ENCODE results near the gene MAPK1. TPM values are rescaled to one million over a fixed set of nuclear protein-coding genes. Genes with fewer than 3 reads are reported as not detected.
"Not testable (repeated sequence)": the region's sequence is repeated elsewhere in the genome, so short reads cannot be mapped to it uniquely, and the experiment has no call there.

Gene MAPK1
- total RNA-seq, 1 donor from 2014 or later, result 148 TPM

- H3K27me3 ChIP-seq (ENCODE audit: insufficient read depth, low read length), result no peaks in the 10 kb centered on the region
- H3K9me3 Mint-ChIP-seq (ENCODE audit: unreplicated experiment), result no peaks in the 10 kb centered on the region
- H3K9ac ChIP-seq (ENCODE audit: low read length), result no peak overlapping the region
- no peak for TF ChIP-seq CTCF (IDR thresholded peaks at IDR 0.05; ENCODE audit: insufficient read depth, low read depth, low read length)
- no peak for TF ChIP-seq EZH2 (IDR thresholded peaks at IDR 0.05; ENCODE audit: insufficient read depth, low read length)
- no peaks in the 10 kb centered on the region for H3K36me3 Mint-ChIP-seq (ENCODE audit: low read depth, unreplicated experiment)
- no peaks in the 10 kb centered on the region for H3K4me1 ChIP-seq (ENCODE audit: insufficient read depth, low read length)
- no peaks in the 10 kb centered on the region for H3K36me3 ChIP-seq (ENCODE audit: insufficient read depth, low read length)
- no peaks in the 10 kb centered on the region for H4K20me1 ChIP-seq (ENCODE audit: insufficient read depth, low read length)
- H3K9me3 ChIP-seq (ENCODE audit: insufficient read depth, low read depth, low read length), result no peaks in the 10 kb centered on the region
- H3K27ac Mint-ChIP-seq (ENCODE audit: unreplicated experiment), result no peak overlapping the region
- H3K4me3 Mint-ChIP-seq (ENCODE audit: unreplicated experiment), result no peak overlapping the region
- no peak for DNase-seq (ENCODE audit: low read depth)
- H3K4me3 ChIP-seq (ENCODE audit: insufficient read depth, low read depth, low read length), result no peak overlapping the region
- peaks cover 4% of the 10 kb centered on the region for H3K4me1 Mint-ChIP-seq (ENCODE audit: low read depth, unreplicated experiment)
- no peak overlapping the region for H3K4me2 ChIP-seq (ENCODE audit: low read length)
- no peaks in the 10 kb centered on the region for H3K79me2 ChIP-seq (ENCODE audit: insufficient read depth, low read length)
- no peak overlapping the region for H3K27ac ChIP-seq (ENCODE audit: low read depth, low read length)
- no peaks in the 10 kb centered on the region for H3K27me3 Mint-ChIP-seq (ENCODE audit: low read depth, unreplicated experiment)
- H2AFZ ChIP-seq (ENCODE audit: low read depth, low read length), result no peak overlapping the region
- no peak for FAIRE-seq
Observed at GRCh38 chr22:21915624-21916308, 48.3 kb upstream of the MAPK1 start.

GRCh38 chr22:21914033-21914642 is 46.7 kb upstream of the MAPK1 start:
- H3K27ac Mint-ChIP-seq (ENCODE audit: unreplicated experiment); H4K20me1 ChIP-seq (ENCODE audit: insufficient read depth, low read length): not testable (repeated sequence)

GRCh38 chr22:21910367-21910766 is 42.9 kb upstream of the MAPK1 start:
- not testable (repeated sequence) for H3K9me3 ChIP-seq (ENCODE audit: insufficient read depth, low read depth, low read length); H3K4me3 ChIP-seq (ENCODE audit: insufficient read depth, low read depth, low read length); DNase-seq (ENCODE audit: low read depth); H3K9me3 Mint-ChIP-seq (ENCODE audit: unreplicated experiment); H3K4me2 ChIP-seq (ENCODE audit: low read length); H3K9ac ChIP-seq (ENCODE audit: low read length); H3K27ac ChIP-seq (ENCODE audit: low read depth, low read length); H3K79me2 ChIP-seq (ENCODE audit: insufficient read depth, low read length); H3K4me1 Mint-ChIP-seq (ENCODE audit: low read depth, unreplicated experiment); H3K4me3 Mint-ChIP-seq (ENCODE audit: unreplicated experiment); H3K27me3 Mint-ChIP-seq (ENCODE audit: low read depth, unreplicated experiment); H3K27me3 ChIP-seq (ENCODE audit: insufficient read depth, low read length); H3K4me1 ChIP-seq (ENCODE audit: insufficient read depth, low read length); FAIRE-seq; H3K27ac Mint-ChIP-seq (ENCODE audit: unreplicated experiment); H3K36me3 ChIP-seq (ENCODE audit: insufficient read depth, low read length); H2AFZ ChIP-seq (ENCODE audit: low read depth, low read length); H3K36me3 Mint-ChIP-seq (ENCODE audit: low read depth, unreplicated experiment); H4K20me1 ChIP-seq (ENCODE audit: insufficient read depth, low read length)

More at GRCh38 chr22:21914033-21914642, 46.7 kb upstream of the MAPK1 start:
- not testable (repeated sequence) for H3K4me1 ChIP-seq (ENCODE audit: insufficient read depth, low read length); H3K9me3 Mint-ChIP-seq (ENCODE audit: unreplicated experiment); H3K27ac ChIP-seq (ENCODE audit: low read depth, low read length); H3K9me3 ChIP-seq (ENCODE audit: insufficient read depth, low read depth, low read length); H3K4me1 Mint-ChIP-seq (ENCODE audit: low read depth, unreplicated experiment); H3K27me3 ChIP-seq (ENCODE audit: insufficient read depth, low read length); H3K27me3 Mint-ChIP-seq (ENCODE audit: low read depth, unreplicated experiment); H3K79me2 ChIP-seq (ENCODE audit: insufficient read depth, low read length); H3K4me3 ChIP-seq (ENCODE audit: insufficient read depth, low read depth, low read length); H3K9ac ChIP-seq (ENCODE audit: low read length); FAIRE-seq; DNase-seq (ENCODE audit: low read depth); H3K36me3 Mint-ChIP-seq (ENCODE audit: low read depth, unreplicated experiment); H3K4me2 ChIP-seq (ENCODE audit: low read length); H3K36me3 ChIP-seq (ENCODE audit: insufficient read depth, low read length); H3K4me3 Mint-ChIP-seq (ENCODE audit: unreplicated experiment); H2AFZ ChIP-seq (ENCODE audit: low read depth, low read length)
